WTC11 (cell line): ENCODE results near the gene HOMER2. TPM values are rescaled to one million over a fixed set of nuclear protein-coding genes. Genes with fewer than 3 reads are reported as not detected.

Source experiments
- ATAC-seq: fragments of 200-7000 bp; cut with Tn5 transposase; 2 replicates; pipeline ENCODE4 v1.10.0; 2021; ENCODE audit warnings: mild to moderate bottlenecking, moderate library complexity
- CTCF ChIA-PET: fragments of 300-600 bp; sonication (Branson Sonifier 250); formaldehyde crosslinking; loops from one replicate; lab custom pipeline; 2021; ENCODE audit warnings: antibody characterized with exemption; lab: Charles Lee
- POLR2A ChIA-PET: fragments of 350-600 bp; sonication (Branson Sonifier 250); formaldehyde crosslinking; loops from one replicate; lab custom pipeline; 2021; ENCODE audit warnings: antibody characterized with exemption; lab: Charles Lee
- DNase-seq: peaks from one replicate; pipeline ENCODE4 v3.0.0; 2021; ENCODE audit warnings: low spot score
- H3K27ac Mint-ChIP-seq: 2 replicates; pipeline ENCODE4 v1.8.0; 2021; ENCODE audit warnings: mixed read lengths
- H3K27me3 Mint-ChIP-seq: 2 replicates; pipeline ENCODE4 v1.8.0; 2021; ENCODE audit warnings: low read depth, mild to moderate bottlenecking, moderate library complexity, mixed read lengths
- H3K36me3 Mint-ChIP-seq: 2 replicates; pipeline ENCODE4 v1.8.0; 2021; ENCODE audit warnings: mixed read lengths
- H3K4me1 Mint-ChIP-seq: 2 replicates; pipeline ENCODE4 v1.8.0; 2022; ENCODE audit warnings: mixed read lengths
- H3K4me3 Mint-ChIP-seq: 2 replicates; pipeline ENCODE4 v1.8.0; 2021; ENCODE audit warnings: mild to moderate bottlenecking, moderate library complexity, mixed read lengths
- H3K9me3 Mint-ChIP-seq: 2 replicates; pipeline ENCODE4 v1.8.0; 2021; ENCODE audit warnings: mixed read lengths
- FOXK1 ChIP-seq: sonication (generic); formaldehyde crosslinking; IDR thresholded peaks from 2 replicates; pipeline ENCODE4 v1.8.0; 2022; ENCODE audit warnings: mild to moderate bottlenecking, moderate library complexity, missing genetic modification reagents
- NFYB ChIP-seq: sonication (generic); formaldehyde crosslinking; conservative IDR thresholded peaks from 2 replicates; pipeline ENCODE4 v1.8.0; 2022; ENCODE audit warnings: low read depth, missing genetic modification reagents
- NR3C1 ChIP-seq: sonication (generic); formaldehyde crosslinking; conservative IDR thresholded peaks from 2 replicates; pipeline ENCODE4 v1.8.1; 2023; ENCODE audit warnings: low read depth, mild to moderate bottlenecking, missing genetic modification reagents
- RELA ChIP-seq: sonication (generic); formaldehyde crosslinking; IDR thresholded peaks from 2 replicates; pipeline ENCODE4 v1.8.1; 2022; ENCODE audit warnings: missing genetic modification reagents, mild to moderate bottlenecking, borderline replicate concordance
- SMAD3 ChIP-seq: sonication (generic); formaldehyde crosslinking; IDR thresholded peaks from 2 replicates; pipeline ENCODE4 v1.8.0; 2022; ENCODE audit warnings: missing genetic modification reagents, mild to moderate bottlenecking, borderline replicate concordance
- SP1 ChIP-seq: sonication (generic); formaldehyde crosslinking; conservative IDR thresholded peaks from 2 replicates; pipeline ENCODE4 v1.8.1; 2022; ENCODE audit warnings: missing genetic modification reagents
- TEAD4 ChIP-seq: sonication (generic); formaldehyde crosslinking; IDR thresholded peaks from 2 replicates; pipeline ENCODE4 v1.8.0; 2022; ENCODE audit warnings: mild to moderate bottlenecking, missing genetic modification reagents
- TP53 ChIP-seq: sonication (generic); formaldehyde crosslinking; IDR thresholded peaks from 2 replicates; pipeline ENCODE4 v1.8.1; 2023; ENCODE audit warnings: mild to moderate bottlenecking, missing genetic modification reagents
- ZMAT4 ChIP-seq: fragments of 250-450 bp; sonication (Bioruptor Pico); IDR thresholded peaks from 2 replicates; pipeline ENCODE4 v1.9.0; 2021; ENCODE audit warnings: mild to moderate bottlenecking
- ZNF138 ChIP-seq: sonication (generic); formaldehyde crosslinking; conservative IDR thresholded peaks from 2 replicates; pipeline ENCODE4 v1.8.1; 2022; ENCODE audit warnings: mild to moderate bottlenecking, moderate library complexity, missing genetic modification reagents
- ZNF232 ChIP-seq: sonication (generic); formaldehyde crosslinking; IDR thresholded peaks from 2 replicates; pipeline ENCODE4 v1.8.0; 2022; ENCODE audit warnings: mild to moderate bottlenecking, missing genetic modification reagents
- ZNF263 ChIP-seq: sonication (generic); formaldehyde crosslinking; IDR thresholded peaks from 2 replicates; pipeline ENCODE4 v1.8.1; 2022; ENCODE audit warnings: low read depth, mild to moderate bottlenecking, moderate library complexity, missing genetic modification reagents
- ZNF671 ChIP-seq: fragments of 250-450 bp; sonication (Bioruptor Pico); IDR thresholded peaks from 2 replicates; pipeline ENCODE4 v1.8.0; 2021; ENCODE audit warnings: mild to moderate bottlenecking
- total RNA-seq: library from RNA; stranded (reverse); gene quantifications from 3 replicates; pipeline ENCODE4 v1.2.3, GENCODE V29; 2021
- TF ChIP-seq, protein P1 (sequence below): sonication (generic); formaldehyde crosslinking; IDR thresholded peaks from 2 replicates; pipeline ENCODE4 v1.8.1; 2023; ENCODE audit warnings: mild to moderate bottlenecking, moderate library complexity, missing genetic modification reagents
- TF ChIP-seq, protein P2 (sequence below): sonication (generic); formaldehyde crosslinking; IDR thresholded peaks from 2 replicates; pipeline ENCODE4 v1.8.0; 2022; ENCODE audit warnings: mild to moderate bottlenecking, missing genetic modification reagents
- TF ChIP-seq, protein P3 (sequence below): sonication (generic); formaldehyde crosslinking; IDR thresholded peaks from 2 replicates; pipeline ENCODE4 v1.8.1; 2022; ENCODE audit warnings: low read depth, missing genetic modification reagents, borderline replicate concordance
- TF ChIP-seq, protein P4 (sequence below): sonication (generic); formaldehyde crosslinking; IDR thresholded peaks from 2 replicates; pipeline ENCODE4 v1.8.1; 2022; ENCODE audit warnings: mild to moderate bottlenecking, missing genetic modification reagents, moderate library complexity, borderline replicate concordance
- TF ChIP-seq, protein P5 (sequence below): sonication (generic); formaldehyde crosslinking; IDR thresholded peaks from 2 replicates; pipeline ENCODE4 v1.8.0; 2022; ENCODE audit warnings: missing genetic modification reagents
- TF ChIP-seq, protein P6 (sequence below): sonication (generic); formaldehyde crosslinking; IDR thresholded peaks from 2 replicates; pipeline ENCODE4 v1.8.0; 2022; ENCODE audit warnings: mild to moderate bottlenecking, missing genetic modification reagents
- TF ChIP-seq, protein P7 (sequence below): sonication (generic); formaldehyde crosslinking; IDR thresholded peaks from 2 replicates; pipeline ENCODE4 v1.8.1; 2023; ENCODE audit warnings: mild to moderate bottlenecking, missing genetic modification reagents

Gene HOMER2
- total RNA-seq, 1 experiment from 2014 or later: 17.4 TPM

DNA sequence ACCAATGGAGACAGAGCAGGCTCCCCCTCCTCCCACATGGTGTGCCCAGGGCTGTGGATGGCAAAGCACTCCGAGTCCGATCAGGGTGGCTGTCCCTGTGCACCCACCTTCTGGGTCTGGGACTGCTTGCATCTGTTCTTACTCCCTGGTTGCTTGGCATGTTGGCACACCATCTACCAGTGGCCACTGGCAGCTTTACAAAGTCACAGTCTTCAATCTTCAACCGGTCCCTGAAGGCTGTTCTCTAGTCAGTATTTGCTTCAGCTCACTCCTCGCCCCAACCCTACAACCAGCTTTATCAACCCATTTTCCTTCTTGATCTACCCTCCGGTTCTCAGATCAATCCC, 14.8 kb downstream of the HOMER2 start:
- no peak overlapping the region for H3K27ac Mint-ChIP-seq
- peaks cover 4% of the 10 kb centered on the region; the same call in 1 of the 2 replicates for H3K4me1 Mint-ChIP-seq
- TF ChIP-seq TP53 (CRISPR knock-in tag): no peak
- TF ChIP-seq NFYB (CRISPR knock-in tag): no peak
- TF ChIP-seq ZNF263 (CRISPR knock-in tag): no peak
- TF ChIP-seq, protein P1, sequence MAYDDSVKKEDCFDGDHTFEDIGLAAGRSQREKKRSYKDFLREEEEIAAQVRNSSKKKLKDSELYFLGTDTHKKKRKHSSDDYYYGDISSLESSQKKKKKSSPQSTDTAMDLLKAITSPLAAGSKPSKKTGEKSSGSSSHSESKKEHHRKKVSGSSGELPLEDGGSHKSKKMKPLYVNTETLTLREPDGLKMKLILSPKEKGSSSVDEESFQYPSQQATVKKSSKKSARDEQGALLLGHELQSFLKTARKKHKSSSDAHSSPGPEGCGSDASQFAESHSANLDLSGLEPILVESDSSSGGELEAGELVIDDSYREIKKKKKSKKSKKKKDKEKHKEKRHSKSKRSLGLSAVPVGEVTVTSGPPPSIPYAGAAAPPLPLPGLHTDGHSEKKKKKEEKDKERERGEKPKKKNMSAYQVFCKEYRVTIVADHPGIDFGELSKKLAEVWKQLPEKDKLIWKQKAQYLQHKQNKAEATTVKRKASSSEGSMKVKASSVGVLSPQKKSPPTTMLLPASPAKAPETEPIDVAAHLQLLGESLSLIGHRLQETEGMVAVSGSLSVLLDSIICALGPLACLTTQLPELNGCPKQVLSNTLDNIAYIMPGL (CRISPR knock-in tag): no peak
- TF ChIP-seq, protein P2, sequence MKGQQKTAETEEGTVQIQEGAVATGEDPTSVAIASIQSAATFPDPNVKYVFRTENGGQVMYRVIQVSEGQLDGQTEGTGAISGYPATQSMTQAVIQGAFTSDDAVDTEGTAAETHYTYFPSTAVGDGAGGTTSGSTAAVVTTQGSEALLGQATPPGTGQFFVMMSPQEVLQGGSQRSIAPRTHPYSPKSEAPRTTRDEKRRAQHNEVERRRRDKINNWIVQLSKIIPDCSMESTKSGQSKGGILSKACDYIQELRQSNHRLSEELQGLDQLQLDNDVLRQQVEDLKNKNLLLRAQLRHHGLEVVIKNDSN (CRISPR knock-in tag): no peak
- no peak for TF ChIP-seq TEAD4 (CRISPR knock-in tag)
- no peak for TF ChIP-seq ZNF138 (CRISPR knock-in tag)
- TF ChIP-seq RELA (CRISPR knock-in tag): no peak
- TF ChIP-seq, protein P3, sequence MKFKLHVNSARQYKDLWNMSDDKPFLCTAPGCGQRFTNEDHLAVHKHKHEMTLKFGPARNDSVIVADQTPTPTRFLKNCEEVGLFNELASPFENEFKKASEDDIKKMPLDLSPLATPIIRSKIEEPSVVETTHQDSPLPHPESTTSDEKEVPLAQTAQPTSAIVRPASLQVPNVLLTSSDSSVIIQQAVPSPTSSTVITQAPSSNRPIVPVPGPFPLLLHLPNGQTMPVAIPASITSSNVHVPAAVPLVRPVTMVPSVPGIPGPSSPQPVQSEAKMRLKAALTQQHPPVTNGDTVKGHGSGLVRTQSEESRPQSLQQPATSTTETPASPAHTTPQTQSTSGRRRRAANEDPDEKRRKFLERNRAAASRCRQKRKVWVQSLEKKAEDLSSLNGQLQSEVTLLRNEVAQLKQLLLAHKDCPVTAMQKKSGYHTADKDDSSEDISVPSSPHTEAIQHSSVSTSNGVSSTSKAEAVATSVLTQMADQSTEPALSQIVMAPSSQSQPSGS (CRISPR knock-in tag): no peak
- TF ChIP-seq, protein P4, sequence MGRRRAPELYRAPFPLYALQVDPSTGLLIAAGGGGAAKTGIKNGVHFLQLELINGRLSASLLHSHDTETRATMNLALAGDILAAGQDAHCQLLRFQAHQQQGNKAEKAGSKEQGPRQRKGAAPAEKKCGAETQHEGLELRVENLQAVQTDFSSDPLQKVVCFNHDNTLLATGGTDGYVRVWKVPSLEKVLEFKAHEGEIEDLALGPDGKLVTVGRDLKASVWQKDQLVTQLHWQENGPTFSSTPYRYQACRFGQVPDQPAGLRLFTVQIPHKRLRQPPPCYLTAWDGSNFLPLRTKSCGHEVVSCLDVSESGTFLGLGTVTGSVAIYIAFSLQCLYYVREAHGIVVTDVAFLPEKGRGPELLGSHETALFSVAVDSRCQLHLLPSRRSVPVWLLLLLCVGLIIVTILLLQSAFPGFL (CRISPR knock-in tag): no peak
- ATAC-seq (no peak), DNase-seq (no peak)
- ChIA-PET CTCF (interaction anchor here (1.5 kb wide), 1 partner anchor 407 kb away, joined by 3 read pairs; no protein-coding TSS in a partner anchor), POLR2A (no interaction called here)
- peaks cover 5% of the 10 kb centered on the region; the same call in 1 of the 2 replicates for H3K27me3 Mint-ChIP-seq
- no peaks in the 10 kb centered on the region for H3K9me3 Mint-ChIP-seq
- H3K36me3 Mint-ChIP-seq: no peaks in the 10 kb centered on the region
- H3K4me3 Mint-ChIP-seq: no peak overlapping the region

DNA sequence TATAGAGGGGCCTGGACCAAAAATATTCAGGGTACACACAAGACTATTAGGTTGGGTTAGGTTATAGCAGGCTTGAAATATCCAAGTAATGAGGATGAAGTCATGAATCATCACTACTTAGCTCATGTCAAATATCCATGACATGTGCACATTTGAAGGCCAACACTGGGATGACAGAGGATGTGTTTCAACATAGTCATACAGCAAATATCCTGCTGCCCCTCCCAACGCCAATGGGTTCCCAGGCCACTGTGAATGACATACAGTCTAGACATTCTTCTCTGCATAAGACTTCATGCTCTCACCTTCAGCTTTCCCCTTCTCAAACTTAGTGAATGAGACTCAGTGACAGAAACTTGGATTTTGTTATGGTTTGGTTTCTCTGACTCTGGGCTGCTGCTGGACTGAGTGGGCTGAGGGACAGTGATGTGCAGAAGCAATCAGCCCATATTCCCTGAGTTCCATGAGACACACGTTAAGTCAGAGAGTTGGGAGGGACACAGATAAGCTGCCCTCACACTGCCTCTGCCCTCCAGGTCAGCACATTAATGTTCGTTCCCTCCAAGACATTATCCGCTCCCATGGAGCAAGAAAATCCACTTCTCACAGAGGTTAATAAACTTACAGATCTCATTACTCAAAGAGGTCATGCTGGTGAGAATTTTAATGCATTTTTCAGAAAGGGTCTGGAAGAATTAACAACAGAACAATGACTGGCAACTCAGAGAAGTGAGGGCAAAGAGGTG, 15.4 kb downstream of the HOMER2 start:
- H3K36me3 Mint-ChIP-seq: no peaks in the 10 kb centered on the region
- H3K9me3 Mint-ChIP-seq: no peaks in the 10 kb centered on the region
- ATAC-seq: no peak
- no peak for DNase-seq
- no peak overlapping the region for H3K27ac Mint-ChIP-seq
- CTCF ChIA-PET: interaction anchor here (0.9 to 1.5 kb wide), 2 partner anchors 88 to 406 kb away, joined by 3 to 4 read pairs; no protein-coding TSS in a partner anchor
- peaks cover 5% of the 10 kb centered on the region; the same call in 1 of the 2 replicates for H3K27me3 Mint-ChIP-seq
- POLR2A ChIA-PET: no interaction called here
- peaks cover 4% of the 10 kb centered on the region; the same call in 1 of the 2 replicates for H3K4me1 Mint-ChIP-seq
- no peak overlapping the region for H3K4me3 Mint-ChIP-seq
- TF ChIP-seq, protein P5, sequence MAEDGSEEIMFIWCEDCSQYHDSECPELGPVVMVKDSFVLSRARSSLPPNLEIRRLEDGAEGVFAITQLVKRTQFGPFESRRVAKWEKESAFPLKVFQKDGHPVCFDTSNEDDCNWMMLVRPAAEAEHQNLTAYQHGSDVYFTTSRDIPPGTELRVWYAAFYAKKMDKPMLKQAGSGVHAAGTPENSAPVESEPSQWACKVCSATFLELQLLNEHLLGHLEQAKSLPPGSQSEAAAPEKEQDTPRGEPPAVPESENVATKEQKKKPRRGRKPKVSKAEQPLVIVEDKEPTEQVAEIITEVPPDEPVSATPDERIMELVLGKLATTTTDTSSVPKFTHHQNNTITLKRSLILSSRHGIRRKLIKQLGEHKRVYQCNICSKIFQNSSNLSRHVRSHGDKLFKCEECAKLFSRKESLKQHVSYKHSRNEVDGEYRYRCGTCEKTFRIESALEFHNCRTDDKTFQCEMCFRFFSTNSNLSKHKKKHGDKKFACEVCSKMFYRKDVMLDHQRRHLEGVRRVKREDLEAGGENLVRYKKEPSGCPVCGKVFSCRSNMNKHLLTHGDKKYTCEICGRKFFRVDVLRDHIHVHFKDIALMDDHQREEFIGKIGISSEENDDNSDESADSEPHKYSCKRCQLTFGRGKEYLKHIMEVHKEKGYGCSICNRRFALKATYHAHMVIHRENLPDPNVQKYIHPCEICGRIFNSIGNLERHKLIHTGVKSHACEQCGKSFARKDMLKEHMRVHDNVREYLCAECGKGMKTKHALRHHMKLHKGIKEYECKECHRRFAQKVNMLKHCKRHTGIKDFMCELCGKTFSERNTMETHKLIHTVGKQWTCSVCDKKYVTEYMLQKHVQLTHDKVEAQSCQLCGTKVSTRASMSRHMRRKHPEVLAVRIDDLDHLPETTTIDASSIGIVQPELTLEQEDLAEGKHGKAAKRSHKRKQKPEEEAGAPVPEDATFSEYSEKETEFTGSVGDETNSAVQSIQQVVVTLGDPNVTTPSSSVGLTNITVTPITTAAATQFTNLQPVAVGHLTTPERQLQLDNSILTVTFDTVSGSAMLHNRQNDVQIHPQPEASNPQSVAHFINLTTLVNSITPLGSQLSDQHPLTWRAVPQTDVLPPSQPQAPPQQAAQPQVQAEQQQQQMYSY (CRISPR knock-in tag): no peak
- TF ChIP-seq ZNF138 (CRISPR knock-in tag) (no peak), NR3C1 (CRISPR knock-in tag) (no peak), TEAD4 (CRISPR knock-in tag) (no peak), SP1 (CRISPR knock-in tag) (no peak), RELA (CRISPR knock-in tag) (no peak), ZMAT4 (no peak), ZNF671 (CRISPR knock-in tag) (no peak), SMAD3 (no peak), ZNF232 (CRISPR knock-in tag) (no peak), FOXK1 (CRISPR knock-in tag) (no peak)
- TF ChIP-seq, protein P6, sequence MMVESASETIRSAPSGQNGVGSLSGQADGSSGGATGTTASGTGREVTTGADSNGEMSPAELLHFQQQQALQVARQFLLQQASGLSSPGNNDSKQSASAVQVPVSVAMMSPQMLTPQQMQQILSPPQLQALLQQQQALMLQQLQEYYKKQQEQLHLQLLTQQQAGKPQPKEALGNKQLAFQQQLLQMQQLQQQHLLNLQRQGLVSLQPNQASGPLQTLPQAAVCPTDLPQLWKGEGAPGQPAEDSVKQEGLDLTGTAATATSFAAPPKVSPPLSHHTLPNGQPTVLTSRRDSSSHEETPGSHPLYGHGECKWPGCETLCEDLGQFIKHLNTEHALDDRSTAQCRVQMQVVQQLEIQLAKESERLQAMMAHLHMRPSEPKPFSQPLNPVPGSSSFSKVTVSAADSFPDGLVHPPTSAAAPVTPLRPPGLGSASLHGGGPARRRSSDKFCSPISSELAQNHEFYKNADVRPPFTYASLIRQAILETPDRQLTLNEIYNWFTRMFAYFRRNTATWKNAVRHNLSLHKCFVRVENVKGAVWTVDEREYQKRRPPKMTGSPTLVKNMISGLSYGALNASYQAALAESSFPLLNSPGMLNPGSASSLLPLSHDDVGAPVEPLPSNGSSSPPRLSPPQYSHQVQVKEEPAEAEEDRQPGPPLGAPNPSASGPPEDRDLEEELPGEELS: no peak
- TF ChIP-seq, protein P7, sequence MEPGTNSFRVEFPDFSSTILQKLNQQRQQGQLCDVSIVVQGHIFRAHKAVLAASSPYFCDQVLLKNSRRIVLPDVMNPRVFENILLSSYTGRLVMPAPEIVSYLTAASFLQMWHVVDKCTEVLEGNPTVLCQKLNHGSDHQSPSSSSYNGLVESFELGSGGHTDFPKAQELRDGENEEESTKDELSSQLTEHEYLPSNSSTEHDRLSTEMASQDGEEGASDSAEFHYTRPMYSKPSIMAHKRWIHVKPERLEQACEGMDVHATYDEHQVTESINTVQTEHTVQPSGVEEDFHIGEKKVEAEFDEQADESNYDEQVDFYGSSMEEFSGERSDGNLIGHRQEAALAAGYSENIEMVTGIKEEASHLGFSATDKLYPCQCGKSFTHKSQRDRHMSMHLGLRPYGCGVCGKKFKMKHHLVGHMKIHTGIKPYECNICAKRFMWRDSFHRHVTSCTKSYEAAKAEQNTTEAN (CRISPR knock-in tag): no peak
